ENCODE data around the gene AMDHD2.
A peak's percentile ranks its signal among the peaks of the same experiment; 100 is the strongest.
"Not testable (repeated sequence)": the region's sequence is repeated elsewhere in the genome, so short reads cannot be mapped to it uniquely, and the experiment has no call there.

AMDHD2 gene, protein sequence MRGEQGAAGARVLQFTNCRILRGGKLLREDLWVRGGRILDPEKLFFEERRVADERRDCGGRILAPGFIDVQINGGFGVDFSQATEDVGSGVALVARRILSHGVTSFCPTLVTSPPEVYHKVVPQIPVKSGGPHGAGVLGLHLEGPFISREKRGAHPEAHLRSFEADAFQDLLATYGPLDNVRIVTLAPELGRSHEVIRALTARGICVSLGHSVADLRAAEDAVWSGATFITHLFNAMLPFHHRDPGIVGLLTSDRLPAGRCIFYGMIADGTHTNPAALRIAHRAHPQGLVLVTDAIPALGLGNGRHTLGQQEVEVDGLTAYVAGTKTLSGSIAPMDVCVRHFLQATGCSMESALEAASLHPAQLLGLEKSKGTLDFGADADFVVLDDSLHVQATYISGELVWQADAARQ

GRCh38 chr16:2520097-2520783 lies at the start of gene AMDHD2:
Gene AMDHD2 (plus strand): TSS chr16:2520371. CDS start chr16:2520459, 88 bp downstream.
- DNase-seq (ENCODE audit: low spot score): peak; percentile 98

GRCh38 chr16:2470603-2471015 lies 49.6 kb upstream of the AMDHD2 start:
- no peak for DNase-seq (ENCODE audit: low spot score)

GRCh38 chr16:2471016-2471652 lies 49.0 kb upstream of the AMDHD2 start, which contains the start of gene NTN3:
Gene NTN3 (plus strand): TSS chr16:2471297. CDS start chr16:2471702, 405 bp downstream.
- DNase-seq (ENCODE audit: low spot score): peak; percentile 71

GRCh38 chr16:2471653-2472487 lies 48.3 kb upstream of the AMDHD2 start:
- DNase-seq (ENCODE audit: low spot score): no peak

- DNase-seq (ENCODE audit: low spot score): no peak
Measured at GRCh38 chr16:2472488-2472864, 47.7 kb upstream of the AMDHD2 start.

DNA sequence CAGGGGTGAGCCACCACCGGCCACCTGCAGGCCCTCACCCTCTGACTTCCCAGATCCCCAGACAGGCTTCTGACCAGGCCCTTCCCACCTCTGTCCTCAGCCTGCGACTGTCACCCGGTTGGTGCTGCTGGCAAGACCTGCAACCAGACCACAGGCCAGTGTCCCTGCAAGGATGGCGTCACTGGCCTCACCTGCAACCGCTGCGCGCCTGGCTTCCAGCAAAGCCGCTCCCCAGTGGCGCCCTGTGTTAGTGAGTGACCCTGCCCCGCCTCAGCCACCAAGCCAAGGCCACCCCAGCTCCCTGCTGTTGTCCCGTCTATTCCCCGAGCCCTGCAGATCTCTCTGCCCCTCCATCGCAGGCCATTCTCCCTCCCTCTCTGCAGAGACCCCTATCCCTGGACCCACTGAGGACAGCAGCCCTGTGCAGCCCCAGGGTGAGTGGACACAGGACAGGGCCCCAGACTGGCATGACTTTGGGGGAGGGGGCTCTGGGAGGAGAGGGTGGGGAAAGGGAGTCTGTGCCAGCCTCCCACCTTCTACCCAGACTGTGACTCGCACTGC lies 47.2 kb upstream of the AMDHD2 start:
- DNase-seq (ENCODE audit: low spot score): no peak

DNA sequence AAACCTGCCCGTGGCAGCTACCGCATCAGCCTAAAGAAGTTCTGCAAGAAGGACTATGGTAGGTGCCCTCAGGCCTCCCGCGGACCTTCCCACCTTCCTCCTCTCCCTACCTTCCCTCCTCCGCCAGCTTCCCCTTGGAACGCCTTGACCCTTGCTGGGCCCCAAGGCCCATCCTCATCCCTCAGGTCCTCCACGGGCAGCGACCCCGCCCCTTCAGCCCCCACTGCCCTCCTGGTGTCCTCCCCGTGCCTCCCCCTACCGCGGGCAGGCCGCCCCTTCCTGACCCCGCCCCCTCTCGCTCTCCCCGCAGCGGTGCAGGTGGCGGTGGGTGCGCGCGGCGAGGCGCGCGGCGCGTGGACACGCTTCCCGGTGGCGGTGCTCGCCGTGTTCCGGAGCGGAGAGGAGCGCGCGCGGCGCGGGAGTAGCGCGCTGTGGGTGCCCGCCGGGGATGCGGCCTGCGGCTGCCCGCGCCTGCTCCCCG lies 46.7 kb upstream of the AMDHD2 start:
- no peak for DNase-seq (ENCODE audit: low spot score)

DNA sequence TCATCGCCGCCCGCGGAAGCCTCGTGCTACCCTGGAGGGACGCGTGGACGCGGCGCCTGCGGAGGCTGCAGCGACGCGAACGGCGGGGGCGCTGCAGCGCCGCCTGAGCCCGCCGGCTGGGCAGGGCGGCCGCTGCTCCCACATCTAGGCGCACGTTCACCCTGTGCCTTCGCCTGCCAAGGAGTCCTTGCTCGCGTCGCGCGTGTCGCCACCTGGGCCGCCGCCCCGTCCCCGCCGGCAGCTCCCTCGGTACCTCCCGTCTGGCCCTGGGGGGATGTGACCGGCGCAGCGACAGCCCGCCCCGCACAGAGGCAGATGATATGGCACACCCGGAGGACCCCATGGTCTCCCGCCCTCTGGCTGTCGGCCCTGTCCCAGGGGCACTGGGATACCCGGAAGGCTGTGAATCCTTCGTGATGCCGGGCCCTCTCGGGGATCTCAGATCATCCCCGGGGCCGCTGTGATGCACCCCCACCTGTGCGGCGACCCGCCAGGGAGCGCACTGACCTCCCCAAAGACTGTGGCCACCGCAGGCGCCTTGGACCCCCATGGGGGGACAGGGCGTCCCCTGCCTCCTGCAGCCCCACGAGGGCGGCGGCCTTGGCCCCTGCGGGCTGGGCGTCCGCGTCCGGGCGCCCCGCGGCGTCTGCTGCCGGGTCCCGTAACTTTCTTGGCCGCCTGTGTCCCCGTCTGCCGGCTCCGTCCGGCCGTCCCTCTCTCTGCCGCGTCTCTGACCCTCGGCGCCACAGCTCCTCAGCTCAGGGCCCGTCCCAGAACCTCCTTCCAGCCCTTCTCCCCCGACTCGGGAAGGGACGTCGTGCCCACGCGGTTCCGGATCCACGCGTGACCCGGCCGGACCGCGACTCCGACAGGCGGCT lies 45.9 kb upstream of the AMDHD2 start:
- DNase-seq (ENCODE audit: low spot score): peak; percentile 82

DNA sequence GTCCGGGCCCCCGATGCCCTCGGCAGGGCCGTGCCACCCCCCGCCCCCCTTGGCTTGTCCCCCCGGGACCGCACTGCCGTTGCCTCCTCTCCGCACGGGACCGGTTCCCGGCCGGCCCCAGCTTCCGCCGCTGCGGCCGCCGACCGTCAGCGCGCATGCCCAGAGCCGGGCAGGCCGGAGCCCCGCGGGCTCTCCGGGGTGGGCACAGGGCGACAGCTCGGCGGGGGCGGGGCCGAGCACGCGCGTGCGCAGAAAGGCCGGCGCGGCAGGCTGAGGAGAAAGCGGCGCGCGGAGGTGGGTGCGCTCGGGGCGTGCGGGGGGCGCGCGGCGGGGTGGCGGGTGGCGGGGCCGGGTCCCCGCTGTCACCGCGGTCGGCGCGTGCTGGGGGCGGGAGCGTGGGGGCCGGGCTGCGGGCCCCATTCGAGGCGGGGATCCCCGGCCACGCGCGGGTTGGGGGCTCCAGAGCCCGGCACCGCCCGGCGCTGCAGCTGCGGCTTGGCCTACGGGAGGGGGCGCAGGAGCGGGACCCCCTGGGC lies 45.2 kb upstream of the AMDHD2 start, which contains the start of gene TBC1D24:
Gene TBC1D24 (plus strand): TSS at position 251 of the 536 bp plus-strand sequence. CDS start 21,022 bp downstream, outside the sequence.
- peak; percentile 100 for DNase-seq (ENCODE audit: low spot score)

- no peak for DNase-seq (ENCODE audit: low spot score)
Measured at GRCh38 chr16:2475413-2476344, 44.5 kb upstream of the AMDHD2 start.

GRCh38 chr16:2476345-2476720 lies 43.8 kb upstream of the AMDHD2 start:
- no peak for DNase-seq (ENCODE audit: low spot score)

DNA sequence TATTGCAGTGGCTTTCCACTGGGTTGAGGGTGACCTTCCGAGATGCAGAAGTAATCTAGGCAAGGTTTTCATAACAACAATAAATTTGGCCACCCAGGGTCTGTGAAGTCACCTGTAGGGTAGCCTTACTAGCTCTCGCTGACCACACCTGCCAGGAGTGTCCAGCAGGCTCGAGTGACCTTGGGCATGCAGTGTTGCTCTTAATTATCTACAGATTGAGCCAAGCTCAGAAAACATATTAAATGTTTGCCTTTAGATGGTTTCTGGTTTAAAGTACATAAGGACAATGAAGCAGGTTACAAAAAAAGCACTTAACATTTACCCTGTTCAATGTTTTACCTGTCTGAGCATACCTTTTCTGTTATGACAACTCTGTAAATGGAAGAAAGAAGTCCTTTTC lies 43.4 kb upstream of the AMDHD2 start:
- DNase-seq (ENCODE audit: low spot score): no peak

DNA sequence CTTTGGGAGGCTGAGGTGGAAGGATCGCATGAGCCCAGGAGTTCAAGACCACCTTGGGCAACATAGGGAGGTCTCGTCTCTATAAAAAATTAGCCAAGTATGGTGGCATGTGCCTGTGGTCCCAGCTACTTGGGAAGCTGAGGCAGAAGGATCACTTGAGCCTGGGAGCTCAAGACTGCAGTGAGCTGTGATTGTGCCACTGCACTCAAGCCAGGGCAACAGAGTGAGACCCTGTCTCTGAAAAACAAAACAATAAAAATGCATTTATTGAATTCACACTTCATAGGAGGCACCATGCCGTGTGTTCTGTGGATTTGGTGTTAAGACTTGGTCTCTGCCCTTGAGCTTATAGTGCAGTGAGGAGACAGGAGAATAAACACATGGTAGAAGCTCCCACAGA lies 42.8 kb upstream of the AMDHD2 start:
- no peak for DNase-seq (ENCODE audit: low spot score)

GRCh38 chr16:2478279-2478678 lies 41.9 kb upstream of the AMDHD2 start:
- DNase-seq (ENCODE audit: low spot score): no peak

DNA sequence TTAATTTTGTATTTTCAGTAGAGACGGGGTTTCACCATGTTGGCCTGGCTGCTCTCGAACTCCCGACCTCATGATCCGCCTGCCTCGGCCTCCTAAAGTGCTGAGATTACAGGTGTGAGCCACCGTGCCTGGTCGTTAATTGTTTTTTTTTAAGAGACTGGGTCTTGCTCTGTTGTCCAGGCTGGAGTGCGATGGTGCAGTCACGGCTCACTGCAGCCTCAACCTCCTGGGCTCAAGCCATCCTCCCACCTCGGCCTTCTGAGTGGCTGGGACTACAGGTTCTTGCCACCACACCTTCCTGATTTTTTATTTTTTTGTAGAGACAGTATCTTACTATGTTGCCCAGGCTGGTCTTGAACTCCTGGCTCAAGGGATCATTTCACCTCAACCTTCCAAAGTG lies 40.2 kb upstream of the AMDHD2 start:
- not testable (repeated sequence) for DNase-seq (ENCODE audit: low spot score)

DNA sequence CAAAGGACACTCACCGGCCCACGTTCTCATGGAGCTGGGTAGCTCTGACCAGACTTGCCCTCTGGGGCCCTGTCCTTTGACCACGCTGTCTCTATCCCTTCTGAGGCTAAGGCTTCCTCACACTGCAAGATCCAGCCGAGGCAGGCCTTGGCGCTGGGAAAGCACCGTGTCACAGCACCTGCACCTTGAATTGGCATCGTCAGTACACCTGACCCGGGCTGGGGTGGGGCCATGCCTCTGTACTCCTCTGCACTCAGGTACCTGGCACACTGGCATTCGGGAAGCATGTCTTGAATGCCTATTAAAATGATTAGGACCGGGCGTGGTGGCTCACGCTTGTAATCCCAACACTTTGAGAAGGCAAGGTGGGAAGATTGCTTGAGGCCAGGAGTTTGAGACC lies 39.2 kb upstream of the AMDHD2 start:
- DNase-seq (ENCODE audit: low spot score): no peak

DNA sequence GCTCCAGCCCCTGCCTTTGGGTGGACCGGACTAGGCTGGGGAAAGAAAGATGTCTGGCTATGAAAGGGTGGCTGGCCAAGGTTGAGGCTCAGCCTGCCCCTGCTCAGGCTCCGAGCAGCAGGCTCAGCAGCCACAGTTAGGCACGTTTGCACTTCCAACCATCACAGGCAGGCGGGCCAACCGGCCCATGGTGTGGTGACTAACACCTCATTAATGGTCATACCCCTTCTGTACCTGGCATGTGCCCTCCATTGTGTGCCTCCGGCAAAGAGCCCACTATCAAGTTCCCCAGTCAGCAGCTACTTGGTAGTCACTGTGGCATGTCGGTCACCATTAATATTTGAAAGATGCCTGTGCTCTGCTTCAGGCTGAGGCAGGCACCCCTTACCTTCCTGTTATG lies 38.5 kb upstream of the AMDHD2 start:
- no peak for DNase-seq (ENCODE audit: low spot score)

- no peak for DNase-seq (ENCODE audit: low spot score)
Measured at GRCh38 chr16:2482249-2482648, 37.9 kb upstream of the AMDHD2 start.

All from AG08396 (cell line).